Activated naive CD4-positive, alpha-beta T cell treated with anti-CD3 and anti-CD28 coated beads, Interleukin-2, amount 10 ng/mL, durations not matched to agents 7 days and 5 days (primary cell): ENCODE results near the gene FBXL13.
"Not testable (repeated sequence)": the region's sequence is repeated elsewhere in the genome, so short reads cannot be mapped to it uniquely, and the experiment has no call there.

Experiments
- CTCF ChIA-PET: fragments of 350-600 bp; sonication (Branson Sonifier 250); formaldehyde crosslinking; loops from one replicate; lab custom pipeline; 2021; ENCODE audit warnings: antibody characterized with exemption; lab: Charles Lee
- DNase-seq: peaks from one replicate; pipeline ENCODE4 v3.0.0-alpha.2; 2020
- H3K27ac Mint-ChIP-seq: one replicate; pipeline ENCODE4 v1.8.0; 2021; ENCODE audit warnings: mild to moderate bottlenecking, moderate library complexity, mixed read lengths
- H3K27me3 Mint-ChIP-seq: one replicate; pipeline ENCODE4 v1.8.0; 2021; ENCODE audit warnings: mild to moderate bottlenecking, mixed read lengths
- H3K36me3 Mint-ChIP-seq: one replicate; pipeline ENCODE4 v1.8.0; 2021; ENCODE audit warnings: mixed read lengths
- H3K4me1 Mint-ChIP-seq: one replicate; pipeline ENCODE4 v1.8.0; 2021; ENCODE audit warnings: mixed read lengths
- H3K4me3 Mint-ChIP-seq: one replicate; pipeline ENCODE4 v1.8.0; 2021; ENCODE audit warnings: mild to moderate bottlenecking, moderate library complexity, mixed read lengths
- H3K9me3 Mint-ChIP-seq: one replicate; pipeline ENCODE4 v1.8.0; 2021; ENCODE audit warnings: mixed read lengths

FBXL13 gene

GRCh38 chr7:102916426-102916825 lies 158.2 kb downstream of the FBXL13 start:
- H3K9me3 Mint-ChIP-seq, result no peaks in the 10 kb centered on the region
- no peak for DNase-seq
- CTCF ChIA-PET, result interaction anchor here (1.4 kb wide), 1 partner anchor 11 kb away, joined by 4 read pairs; no protein-coding TSS in a partner anchor
- no peaks in the 10 kb centered on the region for H3K27me3 Mint-ChIP-seq
- no peak overlapping the region for H3K4me3 Mint-ChIP-seq
- H3K36me3 Mint-ChIP-seq, result no peaks in the 10 kb centered on the region
- no peak overlapping the region for H3K27ac Mint-ChIP-seq
- no peaks in the 10 kb centered on the region for H3K4me1 Mint-ChIP-seq

GRCh38 chr7:102914585-102914984 lies 160.0 kb downstream of the FBXL13 start:
- no peaks in the 10 kb centered on the region for H3K9me3 Mint-ChIP-seq
- CTCF ChIA-PET, result no interaction called here
- no peaks in the 10 kb centered on the region for H3K27me3 Mint-ChIP-seq
- DNase-seq, result no peak
- H3K36me3 Mint-ChIP-seq, result no peaks in the 10 kb centered on the region
- H3K4me1 Mint-ChIP-seq, result no peaks in the 10 kb centered on the region
- no peak overlapping the region for H3K4me3 Mint-ChIP-seq
- H3K27ac Mint-ChIP-seq, result no peak overlapping the region

GRCh38 chr7:102913826-102914225 lies 160.8 kb downstream of the FBXL13 start:
- CTCF ChIA-PET, result no interaction called here
- no peak for DNase-seq
- no peak overlapping the region for H3K27ac Mint-ChIP-seq
- H3K4me1 Mint-ChIP-seq, result no peaks in the 10 kb centered on the region
- no peak overlapping the region for H3K4me3 Mint-ChIP-seq
- no peaks in the 10 kb centered on the region for H3K9me3 Mint-ChIP-seq
- no peaks in the 10 kb centered on the region for H3K27me3 Mint-ChIP-seq
- no peaks in the 10 kb centered on the region for H3K36me3 Mint-ChIP-seq

GRCh38 chr7:102912742-102913141 lies 161.9 kb downstream of the FBXL13 start, which contains the start of gene LRRC17:
Gene LRRC17 (plus strand): TSS chr7:102913000. CDS start chr7:102933914, 20,914 bp downstream.
- CTCF ChIA-PET, result no interaction called here
- DNase-seq, result no peak
- no peaks in the 10 kb centered on the region for H3K27me3 Mint-ChIP-seq
- H3K27ac Mint-ChIP-seq, result no peak within 1 kb of the TSS
- no peaks in the 10 kb centered on the region for H3K4me1 Mint-ChIP-seq
- H3K9me3 Mint-ChIP-seq, result peaks cover 4% of the 10 kb centered on the region
- H3K36me3 Mint-ChIP-seq, result no peaks in the 10 kb centered on the region
- no peak within 1 kb of the TSS for H3K4me3 Mint-ChIP-seq

GRCh38 chr7:102908676-102909075 lies 165.9 kb downstream of the FBXL13 start:
- Mint-ChIP-seq H3K4me3 (no peak overlapping the region), H3K4me1 (no peaks in the 10 kb centered on the region), H3K27ac (no peak overlapping the region), H3K9me3 (peaks cover 6% of the 10 kb centered on the region), H3K36me3 (no peaks in the 10 kb centered on the region), H3K27me3 (no peaks in the 10 kb centered on the region)
- DNase-seq, result no peak
- CTCF ChIA-PET, result no interaction called here

GRCh38 chr7:102903576-102903975 lies 171.0 kb downstream of the FBXL13 start:
- H3K36me3 Mint-ChIP-seq, H3K27me3 Mint-ChIP-seq, H3K4me3 Mint-ChIP-seq, H3K27ac Mint-ChIP-seq, DNase-seq, H3K4me1 Mint-ChIP-seq, CTCF ChIA-PET, H3K9me3 Mint-ChIP-seq: not testable (repeated sequence)

GRCh38 chr7:102902052-102902451 lies 172.5 kb downstream of the FBXL13 start:
- not testable (repeated sequence) for H3K4me1 Mint-ChIP-seq, H3K27ac Mint-ChIP-seq, DNase-seq, H3K9me3 Mint-ChIP-seq, H3K4me3 Mint-ChIP-seq, H3K36me3 Mint-ChIP-seq, H3K27me3 Mint-ChIP-seq
- CTCF ChIA-PET, result interaction anchor here (1.0 kb wide), 1 partner anchor 38 kb away, joined by 3 read pairs; no protein-coding TSS in a partner anchor

- CTCF ChIA-PET, result no interaction called here
- Mint-ChIP-seq H3K27me3 (peaks cover 4% of the 10 kb centered on the region), H3K27ac (no peak overlapping the region), H3K36me3 (no peaks in the 10 kb centered on the region), H3K4me3 (no peak overlapping the region), H3K4me1 (no peaks in the 10 kb centered on the region), H3K9me3 (no peaks in the 10 kb centered on the region)
- DNase-seq, result no peak
These were observed 176.1 kb downstream of the FBXL13 start for GRCh38 chr7:102898532-102898859.

GRCh38 chr7:102897856-102898531 lies 176.6 kb downstream of the FBXL13 start:
- CTCF ChIA-PET, result no interaction called here
- Mint-ChIP-seq H3K4me3 (no peak overlapping the region), H3K27ac (no peak overlapping the region), H3K9me3 (no peaks in the 10 kb centered on the region), H3K36me3 (no peaks in the 10 kb centered on the region), H3K27me3 (peaks cover 4% of the 10 kb centered on the region), H3K4me1 (no peaks in the 10 kb centered on the region)
- no peak for DNase-seq

GRCh38 chr7:102897211-102897631 lies 177.4 kb downstream of the FBXL13 start:
- Mint-ChIP-seq H3K4me3 (no peak overlapping the region), H3K9me3 (no peaks in the 10 kb centered on the region), H3K27ac (no peak overlapping the region), H3K27me3 (peaks cover 4% of the 10 kb centered on the region), H3K4me1 (no peaks in the 10 kb centered on the region), H3K36me3 (no peaks in the 10 kb centered on the region)
- no peak for DNase-seq
- CTCF ChIA-PET, result no interaction called here

GRCh38 chr7:102896585-102896984 lies 178.0 kb downstream of the FBXL13 start:
- no peaks in the 10 kb centered on the region for H3K36me3 Mint-ChIP-seq
- CTCF ChIA-PET, result no interaction called here
- no peak overlapping the region for H3K4me3 Mint-ChIP-seq
- no peak overlapping the region for H3K27ac Mint-ChIP-seq
- no peaks in the 10 kb centered on the region for H3K4me1 Mint-ChIP-seq
- DNase-seq, result no peak
- H3K9me3 Mint-ChIP-seq, result no peaks in the 10 kb centered on the region
- peaks cover 4% of the 10 kb centered on the region for H3K27me3 Mint-ChIP-seq

GRCh38 chr7:102895602-102896001 lies 179.0 kb downstream of the FBXL13 start:
- DNase-seq, result no peak
- no peaks in the 10 kb centered on the region for H3K36me3 Mint-ChIP-seq
- no peak overlapping the region for H3K4me3 Mint-ChIP-seq
- H3K9me3 Mint-ChIP-seq, result no peaks in the 10 kb centered on the region
- H3K27ac Mint-ChIP-seq, result no peak overlapping the region
- H3K4me1 Mint-ChIP-seq, result no peaks in the 10 kb centered on the region
- CTCF ChIA-PET, result no interaction called here
- peaks cover 4% of the 10 kb centered on the region for H3K27me3 Mint-ChIP-seq

GRCh38 chr7:102892631-102893278 lies 181.8 kb downstream of the FBXL13 start:
- CTCF ChIA-PET, result no interaction called here
- no peak overlapping the region for H3K27ac Mint-ChIP-seq
- H3K4me1 Mint-ChIP-seq, result no peaks in the 10 kb centered on the region
- no peaks in the 10 kb centered on the region for H3K9me3 Mint-ChIP-seq
- DNase-seq, result no peak
- peaks cover 4% of the 10 kb centered on the region for H3K27me3 Mint-ChIP-seq
- no peaks in the 10 kb centered on the region for H3K36me3 Mint-ChIP-seq
- H3K4me3 Mint-ChIP-seq, result no peak overlapping the region

- Mint-ChIP-seq H3K36me3 (no peaks in the 10 kb centered on the region), H3K27ac (no peak overlapping the region), H3K4me3 (no peak overlapping the region), H3K4me1 (no peaks in the 10 kb centered on the region), H3K9me3 (no peaks in the 10 kb centered on the region), H3K27me3 (peaks cover 4% of the 10 kb centered on the region)
- CTCF ChIA-PET, result no interaction called here
- DNase-seq, result no peak
These were observed 182.8 kb downstream of the FBXL13 start for GRCh38 chr7:102891693-102892261.
